Esophagus muscularis mucosa (tissue), 4 donors: ENCODE data around the gene PTPN11. TPM values are rescaled to one million over a fixed set of nuclear protein-coding genes. Genes with fewer than 3 reads are reported as not detected.
A peak's percentile ranks its signal among the peaks of the same experiment; 100 is the strongest.
"Not testable (repeated sequence)": the region's sequence is repeated elsewhere in the genome, so short reads cannot be mapped to it uniquely, and the experiment has no call there.

Experiments
- DNase-seq: peaks from one replicate; pipeline ENCODE4 v3.0.0-alpha.2; 2017; ENCODE audit errors: extremely low spot score
- H3K27ac ChIP-seq, 4 donors: fragments of 200-600 bp; sonication (generic); replicated peaks in 1 of 4; 1 replicate in 3 of 4; 2 replicates in 1 of 4; pipeline ENCODE4 v1.5.1; 2016 to 2019; ENCODE audit warnings: mild to moderate bottlenecking in 1 of 4
- H3K27me3 ChIP-seq, 4 donors: fragments of 200-600 bp; sonication (generic); one replicate each; pipeline versions ENCODE4 v1.5.1 to v1.6.0; 2016 to 2019
- H3K36me3 ChIP-seq, 4 donors: fragments of 200-600 bp; sonication (generic); one replicate each; pipeline ENCODE4 v1.5.1; 2016 to 2019
- H3K4me1 ChIP-seq, 4 donors: fragments of 200-600 bp; sonication (generic); one replicate each; pipeline ENCODE4 v1.5.1; 2016 to 2019
- H3K4me3 ChIP-seq, 4 donors: fragments of 200-600 bp; sonication (generic); 1 replicate in 2 of 4; 2 replicates in 2 of 4; pipeline ENCODE4 v1.5.1; 2016 to 2019; ENCODE audit warnings: mild to moderate bottlenecking in 4 of 4, moderate library complexity in 1 of 4
- H3K9me3 ChIP-seq, 4 donors: fragments of 200-600 bp; sonication (generic); 1 replicate in 3 of 4; 2 replicates in 1 of 4; pipeline ENCODE4 v1.5.1; 2016 to 2019
- EP300 ChIP-seq: sonication (generic); formaldehyde crosslinking; IDR thresholded peaks from one replicate; pipeline ENCODE4 v1.6.1; 2017; ENCODE audit warnings: antibody characterized with exemption
- POLR2A ChIP-seq: fragments of 450-650 bp; IDR thresholded peaks from one replicate; pipeline ENCODE4 v1.6.1; 2017; ENCODE audit warnings: antibody characterized with exemption, moderate library complexity, mild to moderate bottlenecking, low read depth
- POLR2AphosphoS5 ChIP-seq, 2 donors: sonication (generic); formaldehyde crosslinking; IDR thresholded peaks; one replicate each; pipeline ENCODE4 v1.6.1; 2017; ENCODE audit warnings: antibody characterized with exemption in 2 of 2
- WGBS: methylation state at CpG from one replicate; pipeline ENCODE4 v1.1.5; 2018; 5-methylcytosine and 5-hydroxymethylcytosine counted together
- intact Hi-C: fragments of 100-400 bp; cut with DNase I; formaldehyde crosslinking; loops from one replicate; pipeline ENCODE4 v1.15.1; 2023
- total RNA-seq, 4 donors: library from RNA; depleted of rRNA; stranded (reverse); fragments of >200 nt; gene quantifications; one replicate each; pipeline versions ENCODE4 v1.1.0 to v1.2.1, GENCODE V29; 2016
- TF ChIP-seq, protein P1 (sequence below), 3 experiments: fragments of 200-600 bp in 2 of 3; fragments of 450-650 bp in 1 of 3; sonication (generic) in 2 of 3; IDR thresholded peaks; one replicate each; pipeline ENCODE4 v1.5.1; 2017 to 2019; ENCODE audit warnings: antibody characterized with exemption in 3 of 3, mild to moderate bottlenecking in 2 of 3, moderate library complexity in 1 of 3

The PTPN11 gene
- total RNA-seq, 4 donors from 2014 or later = 132 to 142 (median 139) TPM

DNA sequence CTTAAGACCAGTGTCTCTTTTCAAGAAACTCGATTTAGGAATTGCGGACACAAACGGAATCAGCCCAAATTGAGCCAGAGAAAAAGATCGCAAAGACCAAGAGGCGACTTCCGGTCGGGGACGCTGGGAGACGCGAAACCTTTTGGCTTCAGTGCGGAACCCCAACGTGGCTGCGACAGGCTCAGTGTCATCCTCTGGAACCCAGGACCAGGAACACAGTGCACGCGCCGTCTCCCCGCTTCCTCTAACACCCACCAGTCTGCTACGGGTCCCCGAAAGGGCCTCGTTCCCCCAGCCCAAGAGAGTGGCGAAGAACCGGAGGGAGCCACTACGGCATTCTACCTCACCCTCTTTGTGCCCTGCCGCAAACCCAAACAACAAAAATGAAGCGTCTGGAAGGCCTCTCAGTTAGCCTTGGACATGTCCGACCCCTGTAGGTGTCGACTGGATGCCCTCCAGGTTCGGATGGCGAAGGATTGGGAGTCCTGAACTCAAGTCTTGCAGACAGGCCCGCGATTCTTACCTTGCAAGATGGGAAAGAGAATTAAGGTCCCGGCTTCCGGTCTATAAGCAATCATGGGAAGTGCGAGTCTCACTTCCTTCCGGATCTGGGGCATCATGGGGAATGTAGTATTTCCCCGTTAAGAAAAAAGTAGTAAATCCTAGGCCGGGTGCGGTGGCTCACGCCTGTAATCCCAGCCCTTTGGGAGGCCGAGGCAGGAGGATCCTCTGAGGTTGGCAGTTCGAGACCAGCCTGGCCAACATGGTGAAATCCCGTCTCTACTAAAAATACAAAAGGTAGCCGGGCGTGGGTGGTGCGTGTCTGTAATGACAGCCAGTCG lies 9.5 kb upstream of the PTPN11 start, which contains the start of gene RPL6:
Gene RPL6 (minus strand): TSS at position 542 of the 842 bp plus-strand sequence. CDS start 949 bp downstream, outside the sequence.
- intact Hi-C loops = no loop called here
- H3K27ac ChIP-seq = peak within 1 kb of the TSS; percentile 79 to 92 (median 83)

DNA sequence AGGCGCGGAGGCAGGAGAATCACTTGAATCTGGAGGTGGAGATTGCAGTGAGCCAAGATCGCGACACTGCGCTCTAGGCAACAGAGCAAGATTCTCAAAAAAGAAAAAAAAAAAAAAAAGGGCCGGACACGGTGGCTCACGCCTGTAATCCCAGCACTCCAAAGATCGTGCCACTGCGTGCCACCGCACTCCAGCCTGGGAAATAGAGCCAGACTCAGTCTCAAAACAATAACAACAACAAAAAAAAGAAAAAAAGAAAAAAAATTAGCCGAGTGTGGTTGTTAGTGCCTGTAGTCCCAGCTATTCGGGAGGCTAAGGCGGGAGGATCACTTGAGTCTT lies 8.9 kb upstream of the PTPN11 start:
- Histone ChIP-seq H3K36me3 (peaks cover 32 to 34% (median 33%) of the 10 kb centered on the region in 4 donors), H3K4me1 (peaks cover 20 to 29% (median 23%) of the 10 kb centered on the region in 4 donors), H3K27me3 (no peaks in the 10 kb centered on the region), H3K9me3 (no peaks in the 10 kb centered on the region), H3K4me3 (peak overlapping the region in 2 of 4 donors; percentile 55 to 79), H3K27ac (peak overlapping the region in 3 of 4 donors; percentile 79 to 92 (median 82))
- DNase-seq = no peak
- 96% methylated on average over 14 of the region's 14 CpGs for WGBS
- intact Hi-C loops = no loop called here
- no peak for TF ChIP-seq POLR2A
- no peak for TF ChIP-seq EP300
- TF ChIP-seq, protein P1, sequence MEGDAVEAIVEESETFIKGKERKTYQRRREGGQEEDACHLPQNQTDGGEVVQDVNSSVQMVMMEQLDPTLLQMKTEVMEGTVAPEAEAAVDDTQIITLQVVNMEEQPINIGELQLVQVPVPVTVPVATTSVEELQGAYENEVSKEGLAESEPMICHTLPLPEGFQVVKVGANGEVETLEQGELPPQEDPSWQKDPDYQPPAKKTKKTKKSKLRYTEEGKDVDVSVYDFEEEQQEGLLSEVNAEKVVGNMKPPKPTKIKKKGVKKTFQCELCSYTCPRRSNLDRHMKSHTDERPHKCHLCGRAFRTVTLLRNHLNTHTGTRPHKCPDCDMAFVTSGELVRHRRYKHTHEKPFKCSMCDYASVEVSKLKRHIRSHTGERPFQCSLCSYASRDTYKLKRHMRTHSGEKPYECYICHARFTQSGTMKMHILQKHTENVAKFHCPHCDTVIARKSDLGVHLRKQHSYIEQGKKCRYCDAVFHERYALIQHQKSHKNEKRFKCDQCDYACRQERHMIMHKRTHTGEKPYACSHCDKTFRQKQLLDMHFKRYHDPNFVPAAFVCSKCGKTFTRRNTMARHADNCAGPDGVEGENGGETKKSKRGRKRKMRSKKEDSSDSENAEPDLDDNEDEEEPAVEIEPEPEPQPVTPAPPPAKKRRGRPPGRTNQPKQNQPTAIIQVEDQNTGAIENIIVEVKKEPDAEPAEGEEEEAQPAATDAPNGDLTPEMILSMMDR (IDR thresholded peaks at IDR 0.05) = no peak
- TF ChIP-seq POLR2AphosphoS5 (IDR thresholded peaks at IDR 0.05) = no peak

More for the DNA sequence above, 9.5 kb upstream of the PTPN11 start, which contains the start of gene RPL6:
- Histone ChIP-seq H3K4me3 (peak within 1 kb of the TSS; percentile 55 to 79 (median 68)), H3K36me3 (peaks cover 38 to 40% (median 39%) of the 10 kb centered on the region in 4 donors), H3K27me3 (no peaks in the 10 kb centered on the region), H3K4me1 (peaks cover 20 to 29% (median 23%) of the 10 kb centered on the region in 4 donors), H3K9me3 (no peaks in the 10 kb centered on the region)
- TF ChIP-seq, protein P1 (IDR thresholded peaks at IDR 0.05) = no peak
- TF ChIP-seq POLR2A (peak; percentile 82), POLR2AphosphoS5 (IDR thresholded peaks at IDR 0.05) (peak; percentile 89 to 96), EP300 (no peak)
- DNase-seq = peak; percentile 94
- 12% methylated on average over 44 of the region's 46 CpGs for WGBS

DNA sequence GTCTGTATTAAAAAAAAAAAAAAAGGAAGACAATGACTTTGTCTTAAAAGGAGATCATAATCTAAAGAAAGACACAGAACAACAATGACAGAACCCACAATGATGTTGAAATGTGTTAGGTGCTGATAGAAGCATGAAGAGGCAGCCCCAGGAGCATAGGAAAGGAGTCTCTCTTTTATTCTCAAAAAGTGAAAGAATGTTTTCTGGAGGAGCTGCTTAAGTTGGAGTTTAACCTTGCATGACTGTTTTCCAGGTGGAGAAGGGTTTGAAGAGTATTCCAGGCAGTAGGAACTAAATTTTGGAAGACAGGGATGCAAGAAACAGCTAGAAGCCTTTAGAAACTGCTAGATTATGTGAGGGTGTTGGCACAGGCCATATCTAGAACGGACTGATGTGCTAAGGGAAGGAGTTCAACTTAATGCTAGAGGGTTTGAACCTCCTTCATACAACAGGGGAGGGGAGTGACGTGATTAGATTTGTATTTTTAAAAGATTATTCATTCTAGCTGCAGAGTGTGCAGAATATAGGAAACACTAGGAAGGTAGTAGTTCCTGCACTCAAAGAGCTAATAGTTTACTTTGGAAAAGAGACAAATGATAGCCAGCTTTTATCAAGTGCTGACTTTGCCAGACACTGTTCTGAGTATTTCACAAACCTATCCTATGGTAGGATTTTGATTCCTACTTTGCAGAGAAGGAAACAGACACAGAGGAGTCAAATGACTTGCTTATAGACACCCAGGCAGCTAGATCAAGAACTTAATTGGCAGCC lies 4.7 kb upstream of the PTPN11 start:
- 64% methylated on average over 2 of the region's 2 CpGs for WGBS
- no peak for TF ChIP-seq POLR2A
- TF ChIP-seq POLR2AphosphoS5 (IDR thresholded peaks at IDR 0.05) = no peak
- TF ChIP-seq EP300 = no peak
- TF ChIP-seq, protein P1 (IDR thresholded peaks at IDR 0.05) = no peak

DNA sequence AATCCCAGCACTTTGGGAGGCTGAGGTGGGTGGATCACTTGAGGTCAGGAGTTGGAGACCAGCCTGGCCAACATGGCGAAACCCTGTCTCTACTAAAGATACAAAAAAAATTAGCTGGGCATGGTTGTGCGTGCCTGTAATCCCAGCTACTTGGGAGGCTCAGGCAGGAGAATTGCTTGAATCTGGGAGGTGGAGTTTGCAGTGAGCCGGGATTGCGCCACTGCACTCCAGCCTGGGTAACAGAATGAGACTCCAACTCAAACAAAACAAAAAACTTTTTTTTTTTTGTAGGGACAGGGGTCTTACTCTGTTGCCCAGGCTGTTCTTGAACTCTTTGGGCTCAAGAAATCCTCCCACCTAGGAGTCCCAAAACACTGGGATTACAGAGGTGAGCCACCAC lies 3.3 kb upstream of the PTPN11 start:
- H3K27ac ChIP-seq, H3K36me3 ChIP-seq, intact Hi-C loops, H3K27me3 ChIP-seq, H3K9me3 ChIP-seq, H3K4me3 ChIP-seq, DNase-seq: not testable (repeated sequence)
- WGBS = 95% methylated on average over 4 of the region's 4 CpGs
- peaks cover 19 to 26% (median 21%) of the 10 kb centered on the region in 4 donors for H3K4me1 ChIP-seq

More for the DNA sequence above, 4.7 kb upstream of the PTPN11 start:
- no peak for DNase-seq
- Histone ChIP-seq H3K9me3 (no peaks in the 10 kb centered on the region), H3K36me3 (no peaks in the 10 kb centered on the region), H3K4me3 (no peak overlapping the region), H3K27me3 (no peaks in the 10 kb centered on the region), H3K4me1 (peaks cover 9 to 14% (median 10%) of the 10 kb centered on the region in 4 donors), H3K27ac (no peak overlapping the region)
- intact Hi-C loops = no loop called here

DNA sequence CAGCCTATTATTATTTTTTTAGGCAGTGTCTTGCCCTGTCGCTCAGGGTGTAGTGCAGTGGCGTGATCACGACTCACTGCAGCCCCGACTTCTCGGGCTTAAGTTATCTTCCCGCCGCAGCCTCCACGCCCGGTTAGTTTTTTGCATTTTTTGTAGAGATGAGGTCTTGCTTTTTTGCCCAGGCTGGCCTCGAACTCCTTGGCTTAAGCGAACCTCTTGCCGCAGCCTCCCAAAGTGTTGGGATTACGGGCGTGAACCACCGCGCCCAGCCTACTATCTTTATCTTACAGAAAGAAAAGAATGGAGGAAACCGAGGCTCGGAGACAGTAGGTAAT lies 507 bp upstream of the PTPN11 start:
- Histone ChIP-seq H3K4me3 (peak overlapping the region; percentile 90 to 98 (median 96)), H3K36me3 (no peaks in the 10 kb centered on the region), H3K4me1 (peaks cover 45 to 50% (median 49%) of the 10 kb centered on the region in 4 donors), H3K27ac (peak overlapping the region; percentile 99 to 100 (median 100)), H3K9me3 (no peaks in the 10 kb centered on the region), H3K27me3 (no peaks in the 10 kb centered on the region)
- TF ChIP-seq POLR2A (no peak), EP300 (no peak), POLR2AphosphoS5 (IDR thresholded peaks at IDR 0.05) (no peak)
- TF ChIP-seq, protein P1 (IDR thresholded peaks at IDR 0.05) = no peak
- WGBS = 2% methylated on average over 17 of the region's 18 CpGs
- DNase-seq = no peak
- intact Hi-C loops = no loop called here
